OCI-LY1 (cell line): ENCODE results near the gene LATS2.

ENCODE experiments used
- CTCF ChIP-seq: fragments of 200-600 bp; sonication (generic), shearing (Covaris generic); IDR thresholded peaks from 2 replicates; pipeline ENCODE4 v1.5.1; 2017; ENCODE audit warnings: mild to moderate bottlenecking, antibody characterized with exemption, low read length, moderate library complexity, mixed read lengths
- EZH2 ChIP-seq: fragments of 200-600 bp; sonication (generic), shearing (Covaris generic); IDR thresholded peaks from 2 replicates; pipeline ENCODE4 v1.8.0; 2017; ENCODE audit warnings: borderline replicate concordance, mixed run types, mild to moderate bottlenecking, antibody characterized with exemption, low read length, moderate library complexity, mixed read lengths

DNA sequence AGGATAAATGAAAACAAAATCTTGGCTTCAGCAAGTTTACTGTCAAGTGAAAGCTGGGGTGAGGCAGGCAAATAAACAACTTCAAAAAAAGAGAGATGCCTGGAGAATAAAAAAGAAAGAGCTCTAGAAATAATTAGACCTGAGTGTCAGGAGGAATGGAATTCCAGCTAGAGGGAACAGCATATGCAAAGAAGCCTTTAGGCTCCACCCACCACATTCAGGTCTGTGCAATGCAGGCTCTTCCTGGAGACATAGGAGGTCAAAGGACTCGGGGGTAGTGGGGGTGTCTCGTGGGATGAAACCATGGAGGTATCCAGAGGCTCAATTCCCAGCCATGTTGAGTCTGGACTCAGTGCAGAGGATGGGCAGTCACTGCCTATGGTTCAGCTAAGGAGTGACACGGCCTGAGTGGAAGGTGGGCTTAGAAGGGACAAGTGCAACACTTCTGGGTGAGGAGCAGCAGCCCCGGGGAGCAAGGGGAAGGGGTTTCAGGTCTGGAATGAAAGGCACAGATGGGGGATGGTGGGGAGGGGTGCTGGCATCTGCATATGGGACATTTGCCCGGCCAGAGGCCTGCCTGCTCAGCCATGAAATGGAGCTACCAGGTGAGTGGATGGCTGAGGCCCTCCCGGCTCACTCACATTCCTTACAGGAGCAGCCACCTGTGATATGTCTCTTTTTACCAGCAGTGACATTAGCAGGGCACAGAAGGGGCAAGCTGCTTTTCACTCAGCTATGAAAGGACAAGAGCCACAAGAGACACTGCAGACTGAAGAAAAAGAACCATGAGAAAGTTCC, 12.3 kb downstream of the LATS2 start:
- TF ChIP-seq EZH2 (no peak), CTCF (no peak)
